ELF-1 (cell line): ENCODE measurements around the gene SMYD2.

Experiments used
- DNase-seq: peaks from one replicate; pipeline ENCODE4 v3.0.0-alpha.2; 2016; ENCODE audit warnings: low read depth, low spot score

SMYD2 gene

GRCh38 chr1:214281021-214281719, at the start of gene SMYD2:
Gene SMYD2, plus strand, starts transcription at chr1:214281159. Its CDS starts 96 bp downstream, at chr1:214281255.
- DNase-seq, result peak; percentile 75

- DNase-seq, result no peak
Observed at GRCh38 chr1:214233856-214234634, 46.9 kb upstream of the SMYD2 start.

GRCh38 chr1:214234635-214235025, 46.3 kb upstream of the SMYD2 start:
- no peak for DNase-seq

GRCh38 chr1:214236477-214236876, 44.5 kb upstream of the SMYD2 start:
- no peak for DNase-seq

GRCh38 chr1:214241060-214241459, 39.9 kb upstream of the SMYD2 start:
- DNase-seq, result no peak

- no peak for DNase-seq
Observed at GRCh38 chr1:214244252-214244651, 36.7 kb upstream of the SMYD2 start.

- no peak for DNase-seq
Observed at GRCh38 chr1:214244841-214245240, 36.1 kb upstream of the SMYD2 start.

GRCh38 chr1:214247501-214248041, 33.4 kb upstream of the SMYD2 start:
- no peak for DNase-seq

- DNase-seq, result no peak
Observed at GRCh38 chr1:214248311-214249085, 32.5 kb upstream of the SMYD2 start.

- no peak for DNase-seq
Observed at GRCh38 chr1:214249651-214250050, 31.3 kb upstream of the SMYD2 start.

- DNase-seq, result no peak
Observed at GRCh38 chr1:214251354-214251753, 29.6 kb upstream of the SMYD2 start.

- DNase-seq, result no peak
Observed at GRCh38 chr1:214255509-214255908, 25.4 kb upstream of the SMYD2 start.

GRCh38 chr1:214259353-214259977, 21.5 kb upstream of the SMYD2 start:
- no peak for DNase-seq

- no peak for DNase-seq
Observed at GRCh38 chr1:214260561-214261205, 20.3 kb upstream of the SMYD2 start.

GRCh38 chr1:214261206-214262123, 19.5 kb upstream of the SMYD2 start:
- peak; percentile 91 for DNase-seq

- DNase-seq, result no peak
Observed at GRCh38 chr1:214264196-214264595, 16.8 kb upstream of the SMYD2 start.

GRCh38 chr1:214264976-214265375, 16.0 kb upstream of the SMYD2 start:
- DNase-seq, result no peak

GRCh38 chr1:214270097-214270650, 10.8 kb upstream of the SMYD2 start:
- no peak for DNase-seq

- DNase-seq, result no peak
Observed at GRCh38 chr1:214271174-214271858, 9.6 kb upstream of the SMYD2 start.
